Activated B cell treated with CpG ODN at 0.5 μM for 24 hours (primary cell): Measurements from ENCODE around the gene TPP1. TPM values are rescaled to one million over a fixed set of nuclear protein-coding genes. Genes with fewer than 3 reads are reported as not detected.
A peak's percentile ranks its signal among the peaks of the same experiment; 100 is the strongest.

ENCODE experiments used
- ATAC-seq: fragments of 200-7000 bp; cut with Tn5 transposase; one replicate; pipeline ENCODE4 v1.10.0; 2021; ENCODE audit warnings: low read depth, mild to moderate bottlenecking, moderate library complexity
- CTCF ChIA-PET: fragments of 350-600 bp; sonication (Branson Sonifier 250); formaldehyde crosslinking; loops from one replicate; lab custom pipeline; 2021; ENCODE audit warnings: antibody characterized with exemption; lab: Charles Lee
- POLR2A ChIA-PET: fragments of 350-600 bp; sonication (Branson Sonifier 250); formaldehyde crosslinking; loops from one replicate; lab custom pipeline; 2021; ENCODE audit warnings: antibody characterized with exemption; lab: Charles Lee
- DNase-seq: peaks from one replicate; pipeline ENCODE4 v3.0.0; 2022
- H3K27ac Mint-ChIP-seq: one replicate; pipeline ENCODE4 v1.8.0; 2020; ENCODE audit warnings: mixed read lengths
- H3K27me3 Mint-ChIP-seq: one replicate; pipeline ENCODE4 v1.8.0; 2021; ENCODE audit warnings: mixed read lengths
- H3K36me3 Mint-ChIP-seq: one replicate; pipeline ENCODE4 v1.8.0; 2021; ENCODE audit warnings: low read depth, mixed read lengths
- H3K4me1 Mint-ChIP-seq: one replicate; pipeline ENCODE4 v1.8.0; 2021; ENCODE audit warnings: mixed read lengths
- H3K4me3 Mint-ChIP-seq: one replicate; pipeline ENCODE4 v1.8.0; 2020; ENCODE audit warnings: mild to moderate bottlenecking, mixed read lengths
- H3K9me3 Mint-ChIP-seq: one replicate; pipeline ENCODE4 v1.8.0; 2020; ENCODE audit warnings: mixed read lengths
- intact Hi-C: fragments of 100-400 bp; cut with micrococcal nuclease; formaldehyde crosslinking; loops from one replicate; pipeline ENCODE4 v1.15.1; 2024
- total RNA-seq: library from RNA; stranded (reverse); gene quantifications from 2 replicates; pipeline ENCODE4 v1.2.3, GENCODE V29; 2022
- TF ChIP-seq, protein P1 (sequence below): fragments of 200-600 bp; IDR thresholded peaks from one replicate; pipeline ENCODE4 v1.8.0; 2022; ENCODE audit warnings: antibody characterized with exemption, mild to moderate bottlenecking

The TPP1 gene
- total RNA-seq, 1 donor from 2014 or later, result 123 TPM

DNA sequence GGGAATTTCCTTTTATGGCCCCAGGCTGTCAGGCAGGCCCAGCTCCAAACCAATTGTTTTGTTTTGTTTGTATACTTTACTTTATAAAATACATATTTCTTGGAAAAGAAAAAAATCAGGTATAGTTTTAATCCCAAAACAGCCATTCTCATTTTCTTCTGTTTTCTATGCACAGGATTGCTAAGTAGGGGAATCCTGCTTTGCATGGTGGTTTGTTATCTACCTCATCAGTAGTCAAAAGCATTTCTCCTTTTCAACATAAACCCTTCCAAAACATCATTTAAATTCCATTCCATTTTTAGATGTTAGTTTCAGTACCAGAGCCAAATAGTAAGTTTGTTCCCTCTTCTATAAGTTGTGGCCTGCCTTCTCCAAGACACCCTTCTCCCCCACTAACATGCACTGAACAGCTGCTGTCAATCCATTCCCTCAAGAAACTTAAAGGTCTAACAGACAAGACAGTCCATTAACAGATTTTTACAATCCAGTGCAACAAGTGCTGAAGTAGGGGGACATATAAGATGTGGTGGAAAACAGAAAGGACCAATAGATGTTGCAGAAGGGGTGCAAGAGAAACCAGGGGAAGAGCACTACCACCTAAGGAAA is 11.9 kb downstream of the TPP1 start:
- TF ChIP-seq, protein P1, sequence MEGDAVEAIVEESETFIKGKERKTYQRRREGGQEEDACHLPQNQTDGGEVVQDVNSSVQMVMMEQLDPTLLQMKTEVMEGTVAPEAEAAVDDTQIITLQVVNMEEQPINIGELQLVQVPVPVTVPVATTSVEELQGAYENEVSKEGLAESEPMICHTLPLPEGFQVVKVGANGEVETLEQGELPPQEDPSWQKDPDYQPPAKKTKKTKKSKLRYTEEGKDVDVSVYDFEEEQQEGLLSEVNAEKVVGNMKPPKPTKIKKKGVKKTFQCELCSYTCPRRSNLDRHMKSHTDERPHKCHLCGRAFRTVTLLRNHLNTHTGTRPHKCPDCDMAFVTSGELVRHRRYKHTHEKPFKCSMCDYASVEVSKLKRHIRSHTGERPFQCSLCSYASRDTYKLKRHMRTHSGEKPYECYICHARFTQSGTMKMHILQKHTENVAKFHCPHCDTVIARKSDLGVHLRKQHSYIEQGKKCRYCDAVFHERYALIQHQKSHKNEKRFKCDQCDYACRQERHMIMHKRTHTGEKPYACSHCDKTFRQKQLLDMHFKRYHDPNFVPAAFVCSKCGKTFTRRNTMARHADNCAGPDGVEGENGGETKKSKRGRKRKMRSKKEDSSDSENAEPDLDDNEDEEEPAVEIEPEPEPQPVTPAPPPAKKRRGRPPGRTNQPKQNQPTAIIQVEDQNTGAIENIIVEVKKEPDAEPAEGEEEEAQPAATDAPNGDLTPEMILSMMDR, result no peak
- ChIA-PET CTCF (interaction anchor here (0.9 to 2.1 kb wide), 4 partner anchors 12 to 76 kb away, joined by 3 to 8 read pairs (median 6); partner anchors contain the start of genes MRPL17 and TPP1), POLR2A (interaction anchor here (0.8 to 3.2 kb wide), 5 partner anchors 11 to 126 kb away, joined by 3 to 32 read pairs (median 4); partner anchors contain the start of genes ARFIP2, MRPL17, TIMM10B and TPP1)
- no peak for DNase-seq
- Mint-ChIP-seq H3K9me3 (no peaks in the 10 kb centered on the region), H3K4me1 (peaks cover 22% of the 10 kb centered on the region), H3K36me3 (peaks cover 45% of the 10 kb centered on the region), H3K4me3 (peak overlapping the region; percentile 30), H3K27ac (no peak overlapping the region), H3K27me3 (no peaks in the 10 kb centered on the region)
- no peak for ATAC-seq
- intact Hi-C loops, result loop anchor here (2.0 kb wide), 1 partner anchor 20 kb away; no protein-coding TSS in a partner anchor

DNA sequence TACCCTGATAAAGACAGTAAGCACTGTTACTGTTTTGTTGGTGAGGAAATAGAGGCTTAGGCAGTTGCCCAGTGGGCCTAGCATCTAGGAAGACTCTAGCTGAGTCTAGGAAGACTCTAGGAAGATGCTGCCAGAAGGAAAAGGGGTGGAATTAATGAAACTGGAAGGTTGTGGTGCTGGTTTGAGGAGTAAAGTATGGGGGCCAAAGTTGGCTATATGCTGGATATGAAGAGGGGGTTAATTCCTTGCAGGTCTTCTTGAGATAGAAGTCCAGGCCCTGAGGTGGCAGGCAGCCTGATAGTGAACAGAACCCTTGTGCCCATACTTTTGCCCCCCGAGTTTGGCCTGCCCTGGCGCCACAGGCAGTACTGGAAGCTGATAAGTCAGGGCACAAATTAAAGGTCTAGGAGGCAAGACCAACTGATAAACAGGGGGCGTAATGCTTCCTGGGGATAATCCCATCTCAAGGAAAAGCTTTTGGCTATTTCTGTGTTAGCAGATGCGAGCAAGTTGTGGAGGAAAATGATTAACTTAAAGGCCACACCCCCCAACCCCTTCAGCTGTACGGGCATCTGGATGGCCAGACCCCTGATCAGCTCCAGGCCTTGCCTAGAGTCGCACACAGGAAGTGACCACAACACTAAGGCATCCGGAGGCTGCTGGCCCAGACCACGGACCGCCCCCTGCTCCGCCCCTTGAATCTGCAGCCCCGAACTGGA is 12.6 kb downstream of the TPP1 start:
- Mint-ChIP-seq H3K4me1 (peaks cover 22% of the 10 kb centered on the region), H3K27ac (no peak overlapping the region), H3K27me3 (no peaks in the 10 kb centered on the region), H3K4me3 (no peak overlapping the region), H3K9me3 (no peaks in the 10 kb centered on the region), H3K36me3 (peaks cover 48% of the 10 kb centered on the region)
- POLR2A ChIA-PET, result interaction anchor here (0.8 to 3.2 kb wide), 5 partner anchors 12 to 125 kb away, joined by 3 to 32 read pairs (median 4); partner anchors contain the start of genes ARFIP2, MRPL17, TIMM10B and TPP1
- CTCF ChIA-PET, result interaction anchor here (0.9 to 2.1 kb wide), 3 partner anchors 12 to 76 kb away, joined by 3 to 8 read pairs (median 7); partner anchors contain the start of genes MRPL17 and TPP1
- intact Hi-C loops, result loop anchor here (2.0 kb wide), 1 partner anchor 20 kb away; no protein-coding TSS in a partner anchor
- TF ChIP-seq, protein P1, result no peak
- peak; percentile 36 for DNase-seq
- no peak for ATAC-seq

DNA sequence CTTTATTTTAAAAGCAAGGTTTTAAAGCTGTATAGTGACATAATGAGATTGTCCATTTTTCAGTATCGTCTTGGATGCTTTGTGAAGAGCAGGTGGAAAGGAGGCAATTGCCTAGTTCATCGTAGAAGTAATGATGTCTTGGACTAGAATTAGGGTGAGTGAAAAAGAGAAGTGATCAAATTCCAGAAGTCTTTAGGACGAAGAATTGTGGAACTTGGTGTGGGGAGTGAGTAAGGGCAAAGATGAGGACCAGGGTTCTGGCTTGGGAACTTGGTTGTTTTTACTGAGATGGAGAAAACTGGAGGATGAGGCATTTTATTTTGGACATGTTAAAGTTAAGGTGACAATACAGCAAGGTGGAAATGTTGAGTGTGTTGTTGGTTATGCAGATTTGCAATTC is 14.4 kb downstream of the TPP1 start:
- H3K36me3 Mint-ChIP-seq, result peaks cover 44% of the 10 kb centered on the region
- CTCF ChIA-PET, result interaction anchor here (1.0 to 2.7 kb wide), 8 partner anchors 8 to 153 kb away, joined by 3 to 21 read pairs (median 5); partner anchors contain the start of genes MRPL17 and TPP1
- peaks cover 10% of the 10 kb centered on the region for H3K4me1 Mint-ChIP-seq
- H3K27ac Mint-ChIP-seq, result no peak overlapping the region
- intact Hi-C loops, result loop anchor here (5.0 kb wide), 3 partner anchors 72 to 212 kb away; partner anchors contain the start of gene SMPD1
- DNase-seq (no peak), ATAC-seq (no peak)
- TF ChIP-seq, protein P1, result no peak
- POLR2A ChIA-PET, result interaction anchor here (0.6 to 3.7 kb wide), 13 partner anchors 8 to 215 kb away, joined by 3 to 69 read pairs (median 7); partner anchors contain the start of genes ARFIP2, MRPL17, SMPD1 and TAF10
- no peak overlapping the region for H3K4me3 Mint-ChIP-seq
- no peaks in the 10 kb centered on the region for H3K9me3 Mint-ChIP-seq
- H3K27me3 Mint-ChIP-seq, result no peaks in the 10 kb centered on the region

DNA sequence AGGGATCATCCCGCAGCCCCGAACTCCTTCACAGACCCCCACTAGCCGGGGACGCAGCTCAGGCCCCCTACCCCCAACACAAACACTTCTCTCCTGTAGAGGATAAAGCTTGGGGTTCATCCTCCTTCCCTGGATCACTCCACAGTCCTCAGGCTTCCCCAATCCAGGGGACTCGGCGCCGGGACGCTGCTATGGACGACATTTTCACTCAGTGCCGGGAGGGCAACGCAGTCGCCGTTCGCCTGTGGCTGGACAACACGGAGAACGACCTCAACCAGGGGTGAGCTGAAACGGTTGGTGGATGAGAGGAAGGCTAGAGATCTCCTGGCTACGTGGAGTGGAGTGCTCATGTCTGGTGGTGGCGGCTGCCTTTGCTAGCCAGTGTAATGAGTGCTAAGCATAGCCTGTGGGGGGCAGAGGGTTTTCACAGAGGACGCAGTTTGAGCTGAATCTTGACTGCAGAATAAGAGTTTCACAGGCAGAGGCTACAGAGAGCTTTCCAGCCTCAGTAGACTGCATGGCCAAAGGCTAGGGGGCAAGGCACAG is 15.1 kb downstream of the TPP1 start:
- intact Hi-C loops, result loop anchor here (5.0 kb wide), 3 partner anchors 72 to 212 kb away; partner anchors contain the start of gene SMPD1
- H3K36me3 Mint-ChIP-seq, result peaks cover 44% of the 10 kb centered on the region
- H3K27me3 Mint-ChIP-seq, result no peaks in the 10 kb centered on the region
- DNase-seq (peak; percentile 32), ATAC-seq (peak; percentile 41)
- ChIA-PET CTCF (interaction anchor here (0.6 to 2.7 kb wide), 9 partner anchors 9 to 153 kb away, joined by 3 to 21 read pairs (median 4); partner anchors contain the start of genes MRPL17 and TPP1), POLR2A (interaction anchor here (0.6 to 3.7 kb wide), 14 partner anchors 8 to 214 kb away, joined by 3 to 69 read pairs (median 6); partner anchors contain the start of genes ARFIP2, MRPL17, SMPD1 and TAF10)
- H3K4me1 Mint-ChIP-seq, result peaks cover 9% of the 10 kb centered on the region
- TF ChIP-seq, protein P1, result no peak
- H3K4me3 Mint-ChIP-seq, result no peak overlapping the region
- H3K9me3 Mint-ChIP-seq, result no peaks in the 10 kb centered on the region
- H3K27ac Mint-ChIP-seq, result no peak overlapping the region
